ENCODE results near the gene TMBIM6. TPM values are rescaled to one million over a fixed set of nuclear protein-coding genes. Genes with fewer than 3 reads are reported as not detected.

TMBIM6 gene
- total RNA-seq, 1 experiment from 2014 or later = 478 TPM

Small RNA genes within 50 kb of the gene (small RNA-seq; reads per million reads assigned to genes)
- gene AC020612.2 = not detected
- gene LSM6P2 = not detected

Other genes with a start within 250 kb of the TMBIM6 start
- gene KCNH3, start 202.5 kb upstream of the TMBIM6 start, total RNA-seq (2014; rRNA removed; shearing (Covaris generic)) = 0.36 TPM in 1 of 2 replicates, not detected in the other
- 124 and 130 TPM in 2 replicates for gene MCRS1, start 173.4 kb upstream of the TMBIM6 start, total RNA-seq (2014; rRNA removed; shearing (Covaris generic))
- 0.03 and 0.23 TPM in 2 replicates for gene FAM186B, start 135.9 kb upstream of the TMBIM6 start, total RNA-seq (2014; rRNA removed; shearing (Covaris generic))
- 6.4 and 12.3 TPM in 2 replicates for gene PRPF40B, start 118.0 kb upstream of the TMBIM6 start, total RNA-seq (2014; rRNA removed; shearing (Covaris generic))
- gene FMNL3, start 34.2 kb upstream of the TMBIM6 start, total RNA-seq (2014; rRNA removed; shearing (Covaris generic)) = 0.89 and 1.0 TPM in 2 replicates
- 16.4 and 19.3 TPM in 2 replicates for gene NCKAP5L, start 86.9 kb downstream of the TMBIM6 start, total RNA-seq (2014; rRNA removed; shearing (Covaris generic))
- gene BCDIN3D, start 101.5 kb downstream of the TMBIM6 start, total RNA-seq (2014; rRNA removed; shearing (Covaris generic)) = 2.5 and 2.9 TPM in 2 replicates
- 0.58 and 0.63 TPM in 2 replicates for gene FAIM2, start 162.3 kb downstream of the TMBIM6 start, total RNA-seq (2014; rRNA removed; shearing (Covaris generic))
- gene AQP2, start 209.2 kb downstream of the TMBIM6 start, total RNA-seq (2014; rRNA removed; shearing (Covaris generic)) = 0.10 and 0.21 TPM in 2 replicates
- 109 and 110 TPM in 2 replicates for gene AQP5, start 220.3 kb downstream of the TMBIM6 start, total RNA-seq (2014; rRNA removed; shearing (Covaris generic))
- gene AQP6, start 231.4 kb downstream of the TMBIM6 start, total RNA-seq (2014; rRNA removed; shearing (Covaris generic)) = 1.8 and 2.0 TPM in 2 replicates

Data from HT-29 (cell line).